Measurements from ENCODE around the gene SLC10A7. TPM values are rescaled to one million over a fixed set of nuclear protein-coding genes. Genes with fewer than 3 reads are reported as not detected.

SLC10A7 gene
- total and polyA plus RNA-seq, 2 of the 13 experiments (the other 11 are each of a cell fraction or from before 2014, with no cell fraction given): 18.5 to 18.8 TPM

- TF ChIP-seq ZNF549 (CRISPR knock-in tag; IDR thresholded peaks at IDR 0.05) (no peak), SMARCE1 (IDR thresholded peaks at IDR 0.05; ENCODE audit: borderline replicate concordance) (no peak), TBX3 (IDR thresholded peaks at IDR 0.05; ENCODE audit: borderline replicate concordance) (no peak)
These were observed 123.3 kb downstream of the SLC10A7 start (continued) for GRCh38 chr4:146398404-146398803.

- no TSS peak for BruUV-seq (replicated peaks)
- 100% methylated on average over 1 of the region's 1 CpG for WGBS (ENCODE audit: low lambda C conversion rate)
- Histone ChIP-seq H3K27me3 (ENCODE audit: control insufficient read depth in 1 of 2, insufficient read depth in 2 of 2, low read length in 2 of 2) (no peaks in the 10 kb centered on the region), H3K9me3 (ENCODE audit: low read length) (no peaks in the 10 kb centered on the region), H2AFZ (ENCODE audit: low read length) (no peak overlapping the region), H3K79me2 (ENCODE audit: insufficient read depth, low read length) (no peaks in the 10 kb centered on the region), H3K36me3 (replicated peaks in 1 of 2; ENCODE audit: control insufficient read depth in 1 of 2, insufficient read depth in 2 of 2, low read length in 2 of 2) (no peaks in the 10 kb centered on the region), H3K4me1 (ENCODE audit: insufficient read depth, low read length) (no peaks in the 10 kb centered on the region), H4K20me1 (ENCODE audit: insufficient read depth, low read length) (no peaks in the 10 kb centered on the region), H3K9ac (ENCODE audit: insufficient read depth, low read depth, low read length) (no peak overlapping the region), H3K4me2 (ENCODE audit: low read depth, low read length) (no peak overlapping the region), H3K27ac (ENCODE audit: extremely low read length, insufficient read depth, low read length) (no peak overlapping the region), H3K4me3 (replicated peaks in 1 of 3; ENCODE audit: insufficient read depth in 1 of 3, low read depth in 2 of 3, low read length in 3 of 3) (no peak overlapping the region)
- intact Hi-C loops (cut with micrococcal nuclease; ENCODE audit: unreplicated experiment): no loop called here
- no peak for DNase-seq (ENCODE audit: low spot score)
- no peak for ATAC-seq
- ChIA-PET CTCF (ENCODE audit: low intra/inter-chr PET ratio, low total read pairs) (no interaction called here), POLR2A (no interaction called here)
- FAIRE-seq: no peak
- in situ Hi-C loops (cut with HindIII; ENCODE audit: extremely low pct_ligation_motif_present, low pct_unique_long_range_greater_than_20kb): no loop called here
- TF ChIP-seq RXRB (CRISPR knock-in tag; IDR thresholded peaks at IDR 0.05; ENCODE audit: borderline replicate concordance) (no peak), ZC3H4 (CRISPR knock-in tag; IDR thresholded peaks at IDR 0.05; ENCODE audit: borderline replicate concordance) (no peak), ZNF770 (CRISPR knock-in tag; IDR thresholded peaks at IDR 0.05) (no peak), EP300 (IDR thresholded peaks at IDR 0.05; ENCODE audit: low read depth in 2 of 2, low read length in 2 of 2) (no peak), EP300 (CRISPR knock-in tag; IDR thresholded peaks at IDR 0.05; ENCODE audit: borderline replicate concordance) (no peak), PAF1 (CRISPR knock-in tag; IDR thresholded peaks at IDR 0.05) (no peak), MZF1 (CRISPR knock-in tag; IDR thresholded peaks at IDR 0.05; ENCODE audit: borderline replicate concordance) (no peak), TBX2 (CRISPR knock-in tag; IDR thresholded peaks at IDR 0.05; ENCODE audit: borderline replicate concordance) (no peak), ISX (CRISPR knock-in tag; conservative IDR thresholded peaks at IDR 0.05) (no peak), HMGA1 (CRISPR knock-in tag; conservative IDR thresholded peaks at IDR 0.05) (no peak), MTA1 (CRISPR knock-in tag; IDR thresholded peaks at IDR 0.05; ENCODE audit: borderline replicate concordance) (no peak), KDM1A (CRISPR knock-in tag; IDR thresholded peaks at IDR 0.05) (no peak), CBFB (CRISPR knock-in tag; IDR thresholded peaks at IDR 0.05) (no peak), PITX1 (CRISPR knock-in tag; IDR thresholded peaks at IDR 0.05) (no peak), ZNF687 (CRISPR knock-in tag; IDR thresholded peaks at IDR 0.05) (no peak), CC2D1A (CRISPR knock-in tag; IDR thresholded peaks at IDR 0.05) (no peak)
These were observed 132.2 kb downstream of the SLC10A7 start for GRCh38 chr4:146389561-146389960.

All from HepG2 (cell line).